HEK293T (cell line): ENCODE data around the gene AZU1.

Source experiments
- ARNT ChIP-seq: fragments of 450-650 bp; IDR thresholded peaks from 2 replicates; pipeline ENCODE4 v1.6.1; 2017; ENCODE audit warnings: mild to moderate bottlenecking
- ELF4 ChIP-seq: fragments of 450-650 bp; IDR thresholded peaks from 2 replicates; pipeline ENCODE4 v1.6.1; 2017; ENCODE audit warnings: antibody characterized with exemption
- FOXA1 ChIP-seq: fragments of 450-650 bp; IDR thresholded peaks from 2 replicates; pipeline ENCODE4 v1.6.1; 2016; ENCODE audit warnings: mild to moderate bottlenecking
- FOXK2 ChIP-seq: fragments of 450-650 bp; IDR thresholded peaks from 2 replicates; pipeline ENCODE4 v1.6.1; 2016; ENCODE audit warnings: mild to moderate bottlenecking
- NFRKB ChIP-seq: fragments of 450-650 bp; IDR thresholded peaks from 2 replicates; pipeline ENCODE4 v1.6.1; 2016; ENCODE audit warnings: mild to moderate bottlenecking, moderate library complexity
- SP1 ChIP-seq: fragments of 450-650 bp; IDR thresholded peaks from 2 replicates; pipeline ENCODE4 v1.6.1; 2017
- ZNF384 ChIP-seq: fragments of 450-650 bp; IDR thresholded peaks from 2 replicates; pipeline ENCODE4 v1.6.1; 2016

- TF ChIP-seq SP1 = no peak
- TF ChIP-seq NFRKB = no peak
- no peak for TF ChIP-seq ARNT
- TF ChIP-seq ZNF384 = no peak
- no peak for TF ChIP-seq FOXK2
- no peak for TF ChIP-seq ELF4
- no peak for TF ChIP-seq FOXA1
Measured at GRCh38 chr19:812049-812746, 15.4 kb upstream of the AZU1 start.
